ENCODE data around the gene TPCN2.

DNA sequence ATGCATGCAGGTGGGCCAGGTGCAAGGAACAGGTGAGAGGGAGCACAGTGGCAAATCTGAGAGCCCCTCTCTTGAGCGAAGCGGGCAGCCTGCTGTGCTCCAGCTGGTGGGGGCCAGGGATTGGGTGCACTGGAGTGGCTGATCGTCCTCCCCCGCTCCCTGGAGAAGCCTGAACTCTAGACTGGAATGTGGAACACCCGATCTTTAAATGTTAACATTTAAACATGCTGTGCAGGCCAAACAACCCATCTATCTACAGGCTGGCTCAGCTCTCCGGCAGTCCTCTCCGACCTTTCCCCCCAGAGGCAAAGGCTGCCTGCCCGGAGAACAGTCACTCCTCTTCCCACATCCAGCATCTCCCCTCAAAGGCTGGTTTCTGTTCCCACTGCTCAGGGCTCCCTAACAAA lies 40.8 kb upstream of the TPCN2 start:
- TF ChIP-seq CTCF (IDR thresholded peaks at IDR 0.05; ENCODE audit: insufficient read depth, low read depth, low read length) (no peak), EZH2 (IDR thresholded peaks at IDR 0.05; ENCODE audit: insufficient read depth, low read length) (no peak)
